ENCODE measurements around the gene MAP3K13.
"Not testable (repeated sequence)": the region's sequence is repeated elsewhere in the genome, so short reads cannot be mapped to it uniquely, and the experiment has no call there.

MAP3K13 gene

DNA sequence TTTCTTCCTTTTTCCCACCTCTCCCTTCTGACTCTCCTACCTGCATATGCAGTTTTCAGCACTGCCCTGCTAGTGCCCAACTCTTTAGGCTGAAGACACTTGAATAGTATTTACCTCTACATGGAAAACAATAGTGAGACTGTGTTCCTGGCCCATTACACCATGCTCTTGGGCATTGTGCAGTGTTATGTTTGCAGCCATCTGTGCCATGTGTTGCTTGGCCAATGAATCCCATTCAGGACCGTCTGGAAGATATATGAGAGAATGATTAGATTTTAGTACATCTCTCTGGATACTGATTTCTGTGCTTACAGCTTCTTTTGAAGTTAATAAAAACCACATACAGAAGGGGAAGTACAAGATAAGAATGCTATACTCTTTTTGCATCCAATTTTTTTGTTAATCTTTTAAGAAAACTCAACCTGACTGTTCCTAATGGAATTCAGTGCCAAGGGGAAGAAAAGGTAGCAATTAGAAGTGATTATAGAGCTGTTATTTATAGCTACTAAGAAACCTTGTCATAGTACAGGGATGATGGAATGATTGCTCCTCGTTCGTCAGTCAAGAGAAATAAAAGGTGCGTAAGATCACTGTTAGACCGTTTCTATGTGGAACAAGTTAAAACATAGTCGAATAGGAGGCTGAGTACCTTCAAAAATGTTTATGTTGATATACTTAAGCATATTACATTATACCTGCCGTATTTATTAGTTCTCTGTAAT is 77.0 kb downstream of the MAP3K13 start:
- no peak overlapping the region for H3K4me3 ChIP-seq (ENCODE audit: low read depth, low read length)
- TF ChIP-seq, protein P1, sequence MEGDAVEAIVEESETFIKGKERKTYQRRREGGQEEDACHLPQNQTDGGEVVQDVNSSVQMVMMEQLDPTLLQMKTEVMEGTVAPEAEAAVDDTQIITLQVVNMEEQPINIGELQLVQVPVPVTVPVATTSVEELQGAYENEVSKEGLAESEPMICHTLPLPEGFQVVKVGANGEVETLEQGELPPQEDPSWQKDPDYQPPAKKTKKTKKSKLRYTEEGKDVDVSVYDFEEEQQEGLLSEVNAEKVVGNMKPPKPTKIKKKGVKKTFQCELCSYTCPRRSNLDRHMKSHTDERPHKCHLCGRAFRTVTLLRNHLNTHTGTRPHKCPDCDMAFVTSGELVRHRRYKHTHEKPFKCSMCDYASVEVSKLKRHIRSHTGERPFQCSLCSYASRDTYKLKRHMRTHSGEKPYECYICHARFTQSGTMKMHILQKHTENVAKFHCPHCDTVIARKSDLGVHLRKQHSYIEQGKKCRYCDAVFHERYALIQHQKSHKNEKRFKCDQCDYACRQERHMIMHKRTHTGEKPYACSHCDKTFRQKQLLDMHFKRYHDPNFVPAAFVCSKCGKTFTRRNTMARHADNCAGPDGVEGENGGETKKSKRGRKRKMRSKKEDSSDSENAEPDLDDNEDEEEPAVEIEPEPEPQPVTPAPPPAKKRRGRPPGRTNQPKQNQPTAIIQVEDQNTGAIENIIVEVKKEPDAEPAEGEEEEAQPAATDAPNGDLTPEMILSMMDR (IDR thresholded peaks at IDR 0.05; ENCODE audit: low read depth, low read length) = no peak
- in situ Hi-C loops (cut with HindIII; ENCODE audit: low sequenced_read_pairs) = no loop called here
- no peak for DNase-seq (ENCODE audit: low read depth, low spot score)

DNA sequence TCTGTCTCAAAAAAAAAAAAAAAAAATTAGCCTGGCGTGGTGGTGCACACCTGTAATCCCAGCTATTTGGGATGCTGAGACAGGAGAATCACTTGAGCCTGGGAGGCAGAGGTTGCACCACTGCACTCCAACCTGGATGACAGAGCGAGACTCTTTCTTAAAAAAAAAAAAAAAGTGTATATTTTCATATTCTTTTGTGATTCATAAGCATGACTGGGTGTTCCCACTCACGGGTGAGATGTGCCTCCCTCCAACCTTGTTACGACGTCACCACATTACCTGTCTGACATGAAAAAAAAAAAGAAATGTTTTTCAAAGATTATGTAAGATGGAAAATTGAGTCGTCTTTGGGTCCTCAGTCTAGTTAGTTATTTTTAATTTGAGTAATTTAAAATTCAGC is 79.1 kb downstream of the MAP3K13 start:
- in situ Hi-C loops (cut with HindIII; ENCODE audit: low sequenced_read_pairs) = no loop called here
- no peak for DNase-seq (ENCODE audit: low read depth, low spot score)
- TF ChIP-seq, protein P1 (IDR thresholded peaks at IDR 0.05; ENCODE audit: low read depth, low read length) = no peak
- H3K4me3 ChIP-seq (ENCODE audit: low read depth, low read length) = no peak overlapping the region

DNA sequence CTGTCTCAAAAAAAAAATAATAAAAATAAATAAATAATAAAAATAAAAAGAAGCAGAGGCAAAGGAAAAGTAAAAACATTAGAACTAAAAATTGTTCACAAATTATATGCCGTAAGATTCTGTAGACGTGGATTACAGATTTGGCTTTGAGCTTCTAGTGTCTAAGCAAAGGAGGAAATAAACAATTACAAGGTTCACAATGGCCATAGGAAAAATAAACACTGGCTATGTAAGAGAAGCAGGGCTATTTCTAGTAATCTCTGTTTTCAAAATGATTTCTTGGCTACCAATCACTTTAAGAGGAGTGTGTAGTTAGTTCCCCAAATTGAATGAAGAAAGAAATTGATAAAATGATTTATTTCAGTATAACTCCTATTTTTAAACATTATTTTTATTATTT is 81.4 kb downstream of the MAP3K13 start:
- in situ Hi-C loops (cut with HindIII; ENCODE audit: low sequenced_read_pairs) = no loop called here
- no peak overlapping the region for H3K4me3 ChIP-seq (ENCODE audit: low read depth, low read length)
- DNase-seq (ENCODE audit: low read depth, low spot score) = no peak
- TF ChIP-seq, protein P1 (IDR thresholded peaks at IDR 0.05; ENCODE audit: low read depth, low read length) = no peak

DNA sequence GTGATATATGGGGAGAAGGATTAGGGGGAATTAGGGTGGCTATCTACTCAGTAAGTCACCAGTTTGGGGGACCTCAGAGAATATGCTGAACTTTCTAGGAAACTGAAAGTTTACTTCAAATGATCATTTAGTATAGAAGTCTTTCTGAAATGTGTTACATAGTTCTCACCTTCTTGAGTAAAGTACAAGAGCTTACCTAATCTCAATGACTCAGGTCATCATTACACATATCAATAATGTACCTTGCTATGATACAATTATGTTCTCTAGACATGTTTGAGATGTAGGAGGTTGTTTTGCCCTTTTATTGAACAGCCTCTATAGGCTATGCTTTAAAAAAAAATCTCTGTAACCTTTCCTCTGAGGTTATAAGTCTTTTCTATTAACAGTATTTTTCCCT is 85.2 kb downstream of the MAP3K13 start:
- in situ Hi-C loops (cut with HindIII; ENCODE audit: low sequenced_read_pairs) = no loop called here
- H3K4me3 ChIP-seq (ENCODE audit: low read depth, low read length) = no peak overlapping the region
- TF ChIP-seq, protein P1 (IDR thresholded peaks at IDR 0.05; ENCODE audit: low read depth, low read length) = no peak
- no peak for DNase-seq (ENCODE audit: low read depth, low spot score)

DNA sequence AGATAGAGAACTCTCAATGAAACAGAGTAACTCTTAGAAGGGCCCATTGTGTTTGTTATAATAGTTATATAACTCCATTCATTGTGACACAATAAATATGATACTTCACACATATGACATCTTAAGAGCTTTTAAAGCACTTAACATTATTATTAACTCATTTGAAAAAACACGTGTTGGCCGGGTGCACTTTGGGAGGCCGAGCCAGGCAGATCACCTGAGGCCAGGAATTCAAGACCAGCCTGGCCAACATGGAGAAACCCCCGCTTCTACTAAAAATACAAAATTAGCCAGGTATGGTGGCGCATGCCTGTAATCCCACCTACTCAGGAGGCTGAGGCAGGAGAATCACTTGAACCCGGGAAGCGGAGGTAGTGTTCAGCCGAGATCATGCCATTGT is 88.5 kb downstream of the MAP3K13 start:
- DNase-seq (ENCODE audit: low read depth, low spot score); H3K4me3 ChIP-seq (ENCODE audit: low read depth, low read length); in situ Hi-C loops (cut with HindIII; ENCODE audit: low sequenced_read_pairs): not testable (repeated sequence)

DNA sequence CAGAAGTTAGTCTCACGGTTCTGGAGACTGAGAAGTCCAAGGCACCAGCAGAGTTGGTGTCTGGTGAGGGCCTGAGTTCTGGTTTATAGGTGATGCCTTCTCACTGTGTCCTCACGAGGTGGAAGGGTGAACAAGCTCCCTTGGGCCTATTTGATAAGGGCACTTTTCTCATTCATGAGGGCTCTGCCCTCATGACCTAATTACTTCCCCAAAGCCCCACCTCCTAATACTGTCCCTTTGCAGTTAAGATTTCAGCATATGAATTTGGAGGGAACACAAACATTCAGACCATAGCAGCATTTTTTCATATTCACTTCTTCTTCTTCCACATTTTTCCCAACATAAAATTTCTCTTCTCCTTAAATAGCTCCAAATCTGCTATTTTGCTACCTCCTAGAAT is 94.4 kb downstream of the MAP3K13 start:
- TF ChIP-seq, protein P1 (IDR thresholded peaks at IDR 0.05; ENCODE audit: low read depth, low read length) = no peak
- DNase-seq (ENCODE audit: low read depth, low spot score) = no peak
- in situ Hi-C loops (cut with HindIII; ENCODE audit: low sequenced_read_pairs) = no loop called here
- no peak overlapping the region for H3K4me3 ChIP-seq (ENCODE audit: low read depth, low read length)

DNA sequence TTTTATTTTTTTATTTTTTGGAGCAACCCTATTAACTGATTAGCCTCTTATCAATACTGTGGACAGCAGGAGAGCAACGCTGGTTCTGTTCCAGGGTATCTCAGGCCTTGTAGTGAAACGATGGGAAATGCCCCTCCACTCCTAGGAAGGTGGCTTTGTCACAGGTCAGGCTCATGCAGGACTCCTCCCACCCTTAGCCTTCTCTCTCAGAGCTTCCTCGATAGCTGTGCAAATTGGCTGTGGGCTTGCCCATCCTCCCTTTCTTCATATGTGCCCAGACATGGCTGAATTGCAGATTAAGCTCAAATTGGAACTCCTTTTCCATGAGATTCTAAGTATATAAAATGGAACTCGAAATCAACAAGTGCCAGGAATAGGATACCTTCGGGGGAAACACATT is 97.4 kb downstream of the MAP3K13 start:
- in situ Hi-C loops (cut with HindIII; ENCODE audit: low sequenced_read_pairs) = no loop called here
- H3K4me3 ChIP-seq (ENCODE audit: low read depth, low read length) = no peak overlapping the region

More for the DNA sequence above, 97.4 kb downstream of the MAP3K13 start:
- TF ChIP-seq, protein P1 (IDR thresholded peaks at IDR 0.05; ENCODE audit: low read depth, low read length) = no peak
- DNase-seq (ENCODE audit: low read depth, low spot score) = no peak

All from astrocyte of the spinal cord (primary cell).